ENCODE data around the gene CCL4. TPM values are rescaled to one million over a fixed set of nuclear protein-coding genes. Genes with fewer than 3 reads are reported as not detected.

Gene CCL4
- polyA plus RNA-seq, 1 donor from 2014 or later: not detected

GRCh38 chr17:36117505-36118382 lies 14.1 kb downstream of the CCL4 start:
- Histone ChIP-seq H3K4me2 (ENCODE audit: low read length) (no peak overlapping the region), H3F3A (ENCODE audit: insufficient read depth, low read length, poor library complexity, severe bottlenecking) (no peaks in the 10 kb centered on the region), H3K79me2 (replicated peaks; ENCODE audit: insufficient read depth, low read length) (no peaks in the 10 kb centered on the region), H3K9ac (ENCODE audit: low read length) (no peak overlapping the region), H3K27ac (ENCODE audit: low read length) (no peak overlapping the region), H3K36me3 (ENCODE audit: insufficient read depth, low read length) (no peaks in the 10 kb centered on the region), H3K9me3 (ENCODE audit: low read length) (no peaks in the 10 kb centered on the region), H4K20me1 (ENCODE audit: insufficient read depth) (no peaks in the 10 kb centered on the region), H3K9me2 (ENCODE audit: insufficient read depth, low read length) (no peaks in the 10 kb centered on the region), H3K4me3 (ENCODE audit: low read length) (no peak overlapping the region), H3K27me3 (ENCODE audit: insufficient read depth, low read depth, low read length) (no peaks in the 10 kb centered on the region), H2AFZ (ENCODE audit: low read depth, low read length) (no peak overlapping the region)
- TF ChIP-seq REST (IDR thresholded peaks at IDR 0.05; ENCODE audit: borderline replicate concordance): no peak
- TF ChIP-seq MXI1 (conservative IDR thresholded peaks at IDR 0.05; ENCODE audit: poor library complexity, severe bottlenecking): no peak
- TF ChIP-seq SMC3 (conservative IDR thresholded peaks at IDR 0.05; ENCODE audit: poor library complexity): no peak
- TF ChIP-seq RAD21 (conservative IDR thresholded peaks at IDR 0.05): no peak
- no peak for TF ChIP-seq EZH2 (IDR thresholded peaks at IDR 0.05; ENCODE audit: borderline replicate concordance, insufficient read depth, low read length, poor library complexity, severe bottlenecking)
- TF ChIP-seq POLR2AphosphoS5 (IDR thresholded peaks at IDR 0.05): no peak
- TF ChIP-seq TAF1 (IDR thresholded peaks at IDR 0.05; ENCODE audit: low read depth): no peak
- TF ChIP-seq EP300 (conservative IDR thresholded peaks at IDR 0.05; ENCODE audit: poor library complexity, severe bottlenecking): no peak
- TF ChIP-seq, protein P1, sequence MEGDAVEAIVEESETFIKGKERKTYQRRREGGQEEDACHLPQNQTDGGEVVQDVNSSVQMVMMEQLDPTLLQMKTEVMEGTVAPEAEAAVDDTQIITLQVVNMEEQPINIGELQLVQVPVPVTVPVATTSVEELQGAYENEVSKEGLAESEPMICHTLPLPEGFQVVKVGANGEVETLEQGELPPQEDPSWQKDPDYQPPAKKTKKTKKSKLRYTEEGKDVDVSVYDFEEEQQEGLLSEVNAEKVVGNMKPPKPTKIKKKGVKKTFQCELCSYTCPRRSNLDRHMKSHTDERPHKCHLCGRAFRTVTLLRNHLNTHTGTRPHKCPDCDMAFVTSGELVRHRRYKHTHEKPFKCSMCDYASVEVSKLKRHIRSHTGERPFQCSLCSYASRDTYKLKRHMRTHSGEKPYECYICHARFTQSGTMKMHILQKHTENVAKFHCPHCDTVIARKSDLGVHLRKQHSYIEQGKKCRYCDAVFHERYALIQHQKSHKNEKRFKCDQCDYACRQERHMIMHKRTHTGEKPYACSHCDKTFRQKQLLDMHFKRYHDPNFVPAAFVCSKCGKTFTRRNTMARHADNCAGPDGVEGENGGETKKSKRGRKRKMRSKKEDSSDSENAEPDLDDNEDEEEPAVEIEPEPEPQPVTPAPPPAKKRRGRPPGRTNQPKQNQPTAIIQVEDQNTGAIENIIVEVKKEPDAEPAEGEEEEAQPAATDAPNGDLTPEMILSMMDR (IDR thresholded peaks at IDR 0.05; ENCODE audit: poor library complexity, severe bottlenecking): no peak

GRCh38 chr17:36118477-36119353 lies 15.1 kb downstream of the CCL4 start:
- Histone ChIP-seq H3K4me3 (ENCODE audit: low read length) (no peak overlapping the region), H2AFZ (ENCODE audit: low read depth, low read length) (no peak overlapping the region), H3F3A (ENCODE audit: insufficient read depth, low read length, poor library complexity, severe bottlenecking) (no peaks in the 10 kb centered on the region), H3K9me3 (ENCODE audit: low read length) (no peaks in the 10 kb centered on the region), H3K36me3 (ENCODE audit: insufficient read depth, low read length) (no peaks in the 10 kb centered on the region), H3K9ac (ENCODE audit: low read length) (no peak overlapping the region), H3K27ac (ENCODE audit: low read length) (no peak overlapping the region), H3K4me2 (ENCODE audit: low read length) (no peak overlapping the region), H3K27me3 (ENCODE audit: insufficient read depth, low read depth, low read length) (no peaks in the 10 kb centered on the region), H3K79me2 (replicated peaks; ENCODE audit: insufficient read depth, low read length) (no peaks in the 10 kb centered on the region), H4K20me1 (ENCODE audit: insufficient read depth) (no peaks in the 10 kb centered on the region), H3K9me2 (ENCODE audit: insufficient read depth, low read length) (no peaks in the 10 kb centered on the region)
- no peak for TF ChIP-seq RAD21 (conservative IDR thresholded peaks at IDR 0.05)
- TF ChIP-seq, protein P1 (IDR thresholded peaks at IDR 0.05; ENCODE audit: poor library complexity, severe bottlenecking): no peak
- TF ChIP-seq EZH2 (IDR thresholded peaks at IDR 0.05; ENCODE audit: borderline replicate concordance, insufficient read depth, low read length, poor library complexity, severe bottlenecking): no peak
- no peak for TF ChIP-seq REST (IDR thresholded peaks at IDR 0.05; ENCODE audit: borderline replicate concordance)
- no peak for TF ChIP-seq SMC3 (conservative IDR thresholded peaks at IDR 0.05; ENCODE audit: poor library complexity)
- TF ChIP-seq TAF1 (IDR thresholded peaks at IDR 0.05; ENCODE audit: low read depth): no peak
- TF ChIP-seq MXI1 (conservative IDR thresholded peaks at IDR 0.05; ENCODE audit: poor library complexity, severe bottlenecking): no peak
- no peak for TF ChIP-seq EP300 (conservative IDR thresholded peaks at IDR 0.05; ENCODE audit: poor library complexity, severe bottlenecking)
- no peak for TF ChIP-seq POLR2AphosphoS5 (IDR thresholded peaks at IDR 0.05)

All from neural cell (in vitro differentiated cells).